NCI-H524 (cell line): ENCODE measurements around the gene RYR3.
"Not testable (repeated sequence)": the region's sequence is repeated elsewhere in the genome, so short reads cannot be mapped to it uniquely, and the experiment has no call there.

ENCODE experiments used
- DNase-seq, 2 experiments: peaks; one replicate each; lab custom pipeline; 2025; lab: John Stamatoyannopoulos, UW

Gene RYR3

GRCh38 chr15:33586786-33587697, 276.3 kb downstream of the RYR3 start:
- peak; percentile 57 to 91 for DNase-seq

GRCh38 chr15:33587773-33588172, 277.0 kb downstream of the RYR3 start:
- no peak for DNase-seq

DNA sequence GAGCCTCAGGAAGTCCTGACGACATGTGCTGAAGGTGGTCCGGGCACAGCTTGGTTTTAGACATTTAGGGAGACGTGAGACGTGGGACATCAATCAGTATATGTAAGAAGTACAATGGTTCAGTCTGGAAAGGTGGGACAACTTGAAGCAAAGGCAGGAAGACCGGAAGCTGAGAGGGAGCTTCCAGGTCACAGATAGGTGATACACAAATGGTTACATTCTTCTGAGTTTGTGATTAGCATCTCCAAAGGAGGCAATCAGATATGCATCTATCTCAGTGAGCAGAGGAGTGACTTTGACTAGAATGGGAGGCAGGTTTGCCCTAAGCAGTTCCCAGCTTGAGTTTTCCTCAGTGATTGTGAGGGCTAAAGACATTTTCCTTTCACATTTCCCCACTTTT, 282.1 kb downstream of the RYR3 start:
- DNase-seq, result no peak

DNA sequence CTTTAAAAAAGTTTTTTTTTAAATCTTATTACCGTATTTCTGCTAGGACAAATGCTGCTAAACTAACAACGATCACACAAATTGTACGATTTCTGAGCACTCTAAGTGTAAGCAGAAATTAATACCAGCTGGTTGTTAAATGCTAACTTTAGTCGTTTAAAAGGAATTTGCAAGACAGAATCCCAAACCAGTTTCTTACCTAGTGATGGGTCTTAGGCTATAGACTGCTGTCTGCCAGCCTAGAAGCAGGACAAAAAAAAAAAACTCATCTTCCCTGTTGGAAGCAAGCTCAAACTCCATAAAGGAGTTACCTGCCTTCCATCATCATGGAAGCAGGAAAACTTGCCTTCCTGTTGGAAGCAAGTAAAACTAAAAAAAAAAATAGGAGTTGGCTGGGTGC, 287.6 kb downstream of the RYR3 start:
- DNase-seq, result not testable (repeated sequence)

DNA sequence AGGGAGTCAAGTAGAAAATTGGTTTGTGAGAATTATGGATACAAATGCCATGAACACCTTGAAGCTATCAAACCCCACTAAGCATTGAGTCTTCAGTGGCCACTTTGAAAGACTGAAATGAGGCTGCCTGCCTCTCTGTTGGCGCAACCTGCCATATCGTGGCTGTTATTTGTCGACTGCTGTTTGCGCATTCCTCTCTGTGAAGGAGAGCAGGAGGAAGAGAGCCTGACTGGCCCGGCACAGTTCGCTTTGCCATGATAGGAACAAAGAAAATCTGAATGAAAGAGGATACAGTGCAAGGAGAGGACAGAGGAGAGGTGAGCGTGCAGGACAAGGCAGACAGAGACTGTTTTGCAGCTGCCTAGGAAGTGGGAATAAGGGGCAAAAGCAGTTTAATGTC, 289.4 kb downstream of the RYR3 start:
- DNase-seq, result no peak

- no peak for DNase-seq
Measured at GRCh38 chr15:33601461-33601860, 290.7 kb downstream of the RYR3 start.

DNA sequence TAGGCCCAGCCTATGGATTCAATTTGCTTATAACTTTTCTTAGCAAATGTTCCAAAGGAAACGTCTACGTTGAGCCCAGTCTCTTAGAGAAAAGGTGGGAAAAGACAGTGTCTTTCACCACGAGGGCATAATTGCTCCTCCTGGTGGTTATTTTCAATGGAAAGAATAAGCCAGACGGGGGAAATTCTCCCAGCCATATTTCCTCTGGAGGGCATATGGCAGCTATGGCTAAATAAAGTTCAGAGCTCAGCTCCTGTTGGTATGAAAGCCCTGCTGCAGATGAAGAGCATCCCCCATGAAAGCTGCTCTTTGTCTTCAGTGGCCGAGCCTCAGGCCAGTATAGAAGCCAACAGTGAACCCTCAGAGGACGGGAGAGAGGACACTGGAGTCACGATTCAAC, 297.9 kb downstream of the RYR3 start:
- DNase-seq, result peak in 1 of 2 experiments; percentile 63

GRCh38 chr15:33612721-33613304, 302.0 kb downstream of the RYR3 start:
- DNase-seq, result no peak

- peak in 1 of 2 experiments; percentile 81 for DNase-seq
Measured at GRCh38 chr15:33616475-33616874, 305.7 kb downstream of the RYR3 start.

DNA sequence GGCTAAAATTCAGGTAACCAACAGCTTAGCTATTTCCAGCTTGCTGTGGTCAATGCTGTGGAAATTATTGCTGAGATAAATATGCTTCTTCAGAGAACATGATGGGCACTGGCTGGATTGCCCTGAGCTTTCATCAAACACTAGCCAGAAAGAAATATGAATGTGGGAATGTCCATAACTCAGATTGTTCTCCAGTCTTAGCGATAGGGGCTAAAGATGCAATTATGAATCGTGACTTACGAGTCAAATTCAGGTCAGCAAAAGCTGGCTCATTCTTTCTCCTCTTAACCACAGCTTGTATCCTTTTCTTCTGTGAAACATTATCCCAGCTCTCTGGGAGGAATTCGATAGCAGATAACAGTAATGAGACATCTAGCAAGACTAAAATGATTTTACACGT, 307.6 kb downstream of the RYR3 start:
- DNase-seq, result peak in 1 of 2 experiments; percentile 5

GRCh38 chr15:33621141-33621540, 310.4 kb downstream of the RYR3 start:
- DNase-seq, result peak in 1 of 2 experiments; percentile 29

DNA sequence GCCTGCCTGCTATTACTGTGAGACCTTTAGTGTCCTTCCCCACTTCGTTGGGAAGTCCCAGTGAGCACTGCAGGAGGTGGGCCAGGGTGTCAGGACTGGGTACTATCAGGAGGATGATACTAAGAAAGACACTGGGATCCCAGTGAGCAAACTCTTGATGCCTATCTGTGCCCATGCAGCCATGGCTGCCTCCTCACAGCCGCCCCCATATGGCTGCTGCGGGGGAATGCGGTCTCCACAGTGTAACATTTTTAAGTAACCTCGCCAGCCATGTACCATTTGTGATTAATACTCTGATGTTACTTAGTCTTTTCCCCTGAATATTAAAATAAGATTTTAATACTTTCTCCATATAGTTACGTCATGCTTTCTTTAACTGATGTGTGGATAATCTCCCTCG, 312.2 kb downstream of the RYR3 start:
- no peak for DNase-seq

GRCh38 chr15:33624439-33624838, 313.7 kb downstream of the RYR3 start:
- DNase-seq, result no peak

DNA sequence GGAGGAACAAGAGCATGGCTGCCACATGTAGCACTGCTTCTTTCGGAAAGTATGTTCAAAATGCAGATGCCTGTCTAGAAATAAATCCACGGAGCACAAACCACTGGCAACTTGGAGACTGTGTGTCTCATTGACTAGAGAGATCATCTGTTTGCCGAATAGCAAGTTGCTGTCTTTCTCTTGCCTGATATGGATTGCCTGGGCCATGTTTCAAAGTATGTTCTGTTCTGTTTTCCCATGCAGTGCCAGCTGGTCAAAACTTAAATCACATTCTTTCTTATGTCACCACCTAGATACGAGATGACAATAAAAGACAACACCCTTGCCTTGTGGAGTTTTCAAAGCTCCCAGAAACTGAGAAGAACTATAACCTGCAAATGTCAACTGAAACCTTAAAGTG, 318.9 kb downstream of the RYR3 start:
- no peak for DNase-seq

- DNase-seq, result no peak
Measured at GRCh38 chr15:33636234-33636633, 325.5 kb downstream of the RYR3 start.

DNA sequence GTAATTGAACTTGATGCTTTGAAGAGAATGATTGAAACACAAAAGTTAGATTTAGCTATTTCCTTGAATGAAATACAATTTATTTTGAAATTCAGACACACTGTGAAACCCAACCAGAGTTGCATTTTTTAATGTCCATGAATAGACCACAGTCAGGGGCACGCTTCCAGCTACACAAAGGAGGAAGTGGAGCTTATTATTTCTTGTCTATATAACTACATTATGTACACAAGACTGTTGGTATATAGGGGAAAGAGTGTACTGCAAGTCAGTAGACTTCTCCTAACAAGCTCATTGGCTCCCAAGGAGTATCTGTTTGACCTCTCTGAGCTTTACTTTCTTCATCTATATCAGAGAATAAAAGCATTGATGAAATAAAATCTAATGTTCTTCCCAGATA, 326.2 kb downstream of the RYR3 start:
- no peak for DNase-seq

DNA sequence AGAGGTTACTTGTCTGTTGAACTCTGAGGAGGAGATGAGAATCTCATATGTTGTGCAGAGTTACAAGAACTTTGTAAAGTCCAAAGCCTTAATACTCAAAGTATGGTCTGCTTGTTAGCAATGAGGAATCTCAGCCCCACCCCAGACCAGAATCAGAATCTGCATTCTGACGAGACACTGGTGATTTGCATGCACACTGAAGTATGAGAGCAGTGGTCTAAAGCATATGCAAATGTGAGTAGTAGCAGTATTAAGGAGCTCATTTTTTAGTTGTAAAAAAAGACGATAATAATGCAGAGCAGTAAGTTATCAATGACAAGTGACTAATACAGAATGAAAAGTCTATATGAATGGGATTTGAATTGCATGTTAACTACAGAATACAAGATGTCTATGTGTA, 327.7 kb downstream of the RYR3 start:
- DNase-seq, result no peak

DNA sequence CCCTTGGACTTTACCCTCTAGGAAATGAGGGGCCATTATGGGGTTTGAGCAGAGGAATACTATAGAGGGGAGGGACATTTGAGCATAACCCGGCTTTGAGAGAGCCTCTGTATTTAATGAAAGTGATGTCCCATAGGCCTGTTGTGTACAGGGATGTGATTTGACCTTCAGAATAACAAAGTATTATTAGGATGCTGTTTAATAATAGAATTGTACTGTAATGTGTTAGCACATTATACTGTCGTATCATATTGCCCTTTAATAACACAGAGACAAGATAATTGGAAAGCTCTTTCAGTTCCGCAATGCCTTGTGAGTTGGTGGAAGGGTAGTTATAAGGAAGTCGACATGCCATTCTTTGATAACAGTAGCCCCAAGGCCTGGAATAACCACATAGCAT, 328.3 kb downstream of the RYR3 start:
- no peak for DNase-seq

DNA sequence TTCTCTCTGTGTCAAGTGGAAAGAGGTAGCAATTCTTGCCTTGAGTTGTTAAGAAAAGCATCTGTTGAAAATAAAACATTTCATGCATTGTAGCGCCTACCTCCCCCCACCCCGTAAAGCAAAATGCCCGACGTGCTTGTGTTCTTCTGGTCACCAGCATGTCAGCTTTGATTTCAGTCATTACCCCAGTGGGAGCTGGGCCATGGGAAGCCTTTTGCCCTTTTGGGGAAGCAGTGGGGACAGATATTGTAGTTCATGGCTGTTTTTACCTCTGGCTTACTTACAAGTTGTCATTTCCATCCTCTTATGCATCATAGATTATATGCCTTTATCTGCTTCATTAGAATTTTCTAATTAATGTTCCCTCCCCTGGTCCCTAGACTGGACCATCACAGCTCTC, 328.7 kb downstream of the RYR3 start:
- no peak for DNase-seq

DNA sequence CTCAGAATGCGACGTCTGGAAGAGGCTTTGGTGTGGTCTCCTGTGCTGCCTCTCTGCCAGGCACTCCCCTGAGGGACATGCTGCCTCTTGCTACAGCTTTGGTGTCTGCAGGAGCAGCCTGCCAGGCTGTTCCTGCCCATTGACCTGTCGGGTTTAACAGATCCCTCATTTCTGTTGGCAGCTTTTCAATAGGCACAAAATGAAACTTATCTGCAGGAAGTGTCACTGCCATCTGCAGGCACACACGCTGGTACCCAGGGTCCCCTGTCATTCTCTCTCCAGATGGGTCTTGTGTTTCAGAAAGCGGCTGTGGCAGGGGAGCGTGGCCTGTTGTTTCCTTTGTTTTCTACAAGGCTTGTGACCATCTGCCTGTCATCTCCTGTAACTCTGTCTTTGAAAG, 329.2 kb downstream of the RYR3 start:
- peak; percentile 93 to 99 for DNase-seq

- no peak for DNase-seq
Measured at GRCh38 chr15:33641069-33641468, 330.3 kb downstream of the RYR3 start.

DNA sequence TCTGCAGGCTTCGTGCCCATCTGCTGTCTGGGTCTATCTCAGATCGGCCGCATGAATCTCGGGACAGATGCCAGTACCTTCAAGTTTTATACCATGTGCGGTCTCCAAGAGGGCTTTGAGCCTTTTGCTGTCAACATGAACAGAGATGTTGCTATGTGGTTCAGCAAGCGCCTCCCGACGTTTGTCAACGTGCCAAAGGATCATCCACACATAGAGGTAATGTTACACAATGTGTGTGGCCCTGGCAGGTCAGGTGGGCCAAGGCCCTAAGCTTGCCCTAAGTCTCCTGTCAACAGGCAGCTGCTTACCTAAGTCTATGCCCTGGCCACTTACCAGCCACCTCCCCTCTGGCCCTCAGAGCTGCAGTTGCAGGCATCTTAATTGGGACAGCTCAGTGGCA, 333.5 kb downstream of the RYR3 start:
- peak in 1 of 2 experiments; percentile 24 for DNase-seq

DNA sequence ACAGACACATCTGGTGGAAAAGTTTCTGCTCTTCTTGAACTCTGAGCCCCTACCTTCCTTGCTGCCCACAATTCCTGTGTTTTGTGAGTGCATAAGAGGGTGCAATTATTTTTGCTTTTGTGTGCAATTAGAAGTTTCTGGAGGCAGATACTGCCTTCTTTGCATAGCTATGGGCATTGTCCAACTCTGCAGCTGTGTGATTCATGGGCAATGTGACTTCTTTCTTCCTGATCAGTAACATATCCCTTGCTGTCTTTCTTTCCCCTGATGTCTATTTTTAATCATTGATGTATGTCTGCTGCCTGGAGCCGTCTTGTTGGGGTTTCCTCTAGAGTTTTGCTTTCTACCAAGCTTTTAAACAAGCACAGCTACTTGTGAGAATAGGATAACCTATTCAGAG, 336.0 kb downstream of the RYR3 start:
- no peak for DNase-seq
